GM23248 (cell line): ENCODE results near the gene SHISA9.

Experiments used
- EZH2 ChIP-seq: fragments of 200-600 bp; sonication (generic); IDR thresholded peaks from 2 replicates; pipeline ENCODE4 v1.6.1; 2018; ENCODE audit warnings: antibody characterized with exemption, mild to moderate bottlenecking; ENCODE audit not compliant: insufficient read depth, poor library complexity, severe bottlenecking
- EZH2phosphoT487 ChIP-seq: fragments of 200-600 bp; sonication (generic); IDR thresholded peaks from 2 replicates; pipeline ENCODE4 v1.6.1; 2018; ENCODE audit warnings: antibody characterized with exemption, moderate library complexity, mild to moderate bottlenecking, low read depth; ENCODE audit not compliant: insufficient read depth

- no peak for TF ChIP-seq EZH2phosphoT487
- TF ChIP-seq EZH2 = no peak
Measured at GRCh38 chr16:12941896-12942295, 40.5 kb downstream of the SHISA9 start.
